ENCODE measurements around the gene LCMT1.

DNA sequence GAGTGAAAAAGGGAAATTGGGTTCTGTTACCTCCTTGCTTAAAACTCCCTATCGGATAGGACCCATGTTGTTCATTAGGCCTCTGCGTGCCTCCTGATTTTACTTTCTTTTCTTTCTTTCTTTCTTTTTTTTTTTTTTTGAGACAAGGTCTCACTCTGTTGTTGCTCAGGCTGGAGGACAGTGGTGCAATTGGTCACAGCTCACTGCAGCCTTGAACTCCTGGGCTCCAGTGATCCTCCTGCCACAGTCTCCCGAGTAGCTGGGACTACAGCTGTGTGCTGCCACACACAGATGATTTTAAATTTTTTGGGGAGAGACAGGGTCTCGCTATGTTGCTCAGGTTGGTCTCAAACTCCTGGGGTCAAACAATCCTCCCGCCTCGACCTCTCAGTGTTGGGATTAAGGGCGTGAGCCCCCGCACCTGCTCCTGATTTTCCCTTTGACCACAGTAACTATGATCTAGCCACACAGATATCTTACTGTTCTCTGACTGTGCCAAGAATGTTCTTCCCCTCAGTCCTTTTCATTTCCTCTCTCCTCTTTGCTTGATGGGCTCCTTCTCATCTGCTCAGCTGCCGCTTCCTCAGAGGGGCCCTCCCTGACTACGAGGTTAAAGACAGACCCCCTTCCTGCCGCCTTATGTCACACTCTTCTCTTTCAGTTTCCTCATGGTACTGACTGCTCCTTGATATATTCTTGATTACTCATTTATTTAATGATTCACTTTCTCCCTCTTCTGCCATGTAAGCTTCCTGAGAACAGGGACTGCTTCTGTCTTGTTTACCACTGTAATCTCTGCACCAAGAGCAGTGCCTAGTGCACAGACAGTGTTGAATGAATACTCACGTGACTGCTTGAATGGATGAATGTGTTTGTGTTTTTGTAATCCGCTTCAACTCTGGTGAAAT, 44.3 kb downstream of the LCMT1 start:
- TF ChIP-seq, protein P1, sequence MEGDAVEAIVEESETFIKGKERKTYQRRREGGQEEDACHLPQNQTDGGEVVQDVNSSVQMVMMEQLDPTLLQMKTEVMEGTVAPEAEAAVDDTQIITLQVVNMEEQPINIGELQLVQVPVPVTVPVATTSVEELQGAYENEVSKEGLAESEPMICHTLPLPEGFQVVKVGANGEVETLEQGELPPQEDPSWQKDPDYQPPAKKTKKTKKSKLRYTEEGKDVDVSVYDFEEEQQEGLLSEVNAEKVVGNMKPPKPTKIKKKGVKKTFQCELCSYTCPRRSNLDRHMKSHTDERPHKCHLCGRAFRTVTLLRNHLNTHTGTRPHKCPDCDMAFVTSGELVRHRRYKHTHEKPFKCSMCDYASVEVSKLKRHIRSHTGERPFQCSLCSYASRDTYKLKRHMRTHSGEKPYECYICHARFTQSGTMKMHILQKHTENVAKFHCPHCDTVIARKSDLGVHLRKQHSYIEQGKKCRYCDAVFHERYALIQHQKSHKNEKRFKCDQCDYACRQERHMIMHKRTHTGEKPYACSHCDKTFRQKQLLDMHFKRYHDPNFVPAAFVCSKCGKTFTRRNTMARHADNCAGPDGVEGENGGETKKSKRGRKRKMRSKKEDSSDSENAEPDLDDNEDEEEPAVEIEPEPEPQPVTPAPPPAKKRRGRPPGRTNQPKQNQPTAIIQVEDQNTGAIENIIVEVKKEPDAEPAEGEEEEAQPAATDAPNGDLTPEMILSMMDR (IDR thresholded peaks at IDR 0.05), result no peak
- no peak for TF ChIP-seq POLR2A (IDR thresholded peaks at IDR 0.05)

Measured in Peyer's patch (tissue), 4 donors.